ENCODE data around the gene SORL1. TPM values are rescaled to one million over a fixed set of nuclear protein-coding genes. Genes with fewer than 3 reads are reported as not detected.
A peak's percentile ranks its signal among the peaks of the same experiment; 100 is the strongest.

SORL1 gene
- total RNA-seq, 1 experiment from 2014 or later: 68.3 TPM

GRCh38 chr11:121456816-121457431 lies 4.8 kb downstream of the SORL1 start:
- Histone ChIP-seq H3K79me2 (ENCODE audit: insufficient read depth, low read length) (peaks cover 34% of the 10 kb centered on the region; the same call in 1 of the 2 replicates), H4K91ac (ENCODE audit: insufficient read length, low read depth, low read length) (no peak overlapping the region), H2BK15ac (ENCODE audit: low read depth, low read length) (no peak overlapping the region), H3T11ph (ENCODE audit: low read length) (no peak overlapping the region), H3K23me2 (ENCODE audit: insufficient read length, low read depth, low read length, poor library complexity, severe bottlenecking) (peaks cover 12% of the 10 kb centered on the region), H2BK5ac (ENCODE audit: insufficient read length, low read length) (no peak overlapping the region), H3K4ac (ENCODE audit: low read depth, low read length) (no peak overlapping the region), H4K8ac (replicated peaks; ENCODE audit: insufficient read length, low read depth, low read length) (no peak overlapping the region), H3K56ac (ENCODE audit: insufficient read length, low read depth, low read length) (no peak overlapping the region), H3K9ac (ENCODE audit: extremely low read depth, insufficient read length, low read length) (no peak overlapping the region), H3K14ac (ENCODE audit: insufficient read depth, low read length) (no peak overlapping the region), H2BK120ac (ENCODE audit: low read depth, low read length, poor library complexity, severe bottlenecking) (no peak overlapping the region), H2BK12ac (ENCODE audit: insufficient read length, low read depth, low read length) (no peak overlapping the region), H4K20me1 (ENCODE audit: control insufficient read depth, insufficient read depth, insufficient read length) (no peaks in the 10 kb centered on the region), H4K5ac (ENCODE audit: insufficient read length, low read depth, low read length) (no peak overlapping the region), H3K9me3 (ENCODE audit: control insufficient read depth, low read depth, low read length) (no peaks in the 10 kb centered on the region), H3K79me1 (ENCODE audit: insufficient read depth, low read depth, low read length, poor library complexity, severe bottlenecking) (peaks cover 4% of the 10 kb centered on the region), H2AK5ac (ENCODE audit: insufficient read length, low read length) (no peak overlapping the region), H2BK20ac (ENCODE audit: low read depth, low read length, poor library complexity, severe bottlenecking) (no peak overlapping the region), H2AFZ (ENCODE audit: low read length) (no peak overlapping the region), H3K18ac (ENCODE audit: insufficient read length, low read depth, low read length) (no peak overlapping the region), H3K27me3 (ENCODE audit: insufficient read depth, low read length) (no peaks in the 10 kb centered on the region), H3K4me2 (ENCODE audit: insufficient read depth, insufficient read length, low read length) (no peak overlapping the region), H3K23ac (ENCODE audit: insufficient read length, low read depth, low read length) (no peak overlapping the region), H3K27ac (ENCODE audit: insufficient read length, low read depth, low read length) (no peak overlapping the region), H3K4me1 (ENCODE audit: insufficient read depth, low read length) (peaks cover 17% of the 10 kb centered on the region; the same call in 1 of the 2 replicates)
- no peak for TF ChIP-seq CTCF (conservative IDR thresholded peaks at IDR 0.05)
- Mint-ChIP-seq H3K27me3 (ENCODE audit: low read depth) (no peaks in the 10 kb centered on the region), H3K27ac (peak overlapping the region; percentile 42 to 76 (median 73); a peak in 6 of 7 replicates), H3K36me3 (ENCODE audit: insufficient read depth in 1 of 3, low read depth in 3 of 3) (peaks cover 5 to 6% (median 6%) of the 10 kb centered on the region in 3 experiments), H3K4me1 (peaks cover 78 to 84% of the 10 kb centered on the region in 2 experiments), H3K9me3 (no peaks in the 10 kb centered on the region), H3K4me3 (peak overlapping the region in 1 of 2 experiments; percentile 30; a peak in 2 of 5 replicates)
- WGBS (ENCODE audit: extremely low coverage, insufficient read length, low lambda C conversion rate): 100% methylated on average over 2 of the region's 11 CpGs
- DNase-seq: no peak

Measured in H9 (cell line).